Prostate gland (tissue), 2 donors: ENCODE data around the gene CSRP2. TPM values are rescaled to one million over a fixed set of nuclear protein-coding genes. Genes with fewer than 3 reads are reported as not detected.

Source experiments
- DNase-seq: peaks from one replicate; pipeline ENCODE4 v3.0.0-alpha.2; 2019; ENCODE audit warnings: low spot score
- H3K27ac ChIP-seq, 2 donors: fragments of 200-600 bp; sonication (generic); 2 replicates each; pipeline ENCODE4 v1.5.1; 2017 to 2019
- H3K27me3 ChIP-seq: fragments of 200-600 bp; sonication (generic); replicated peaks from 2 replicates; pipeline ENCODE4 v1.5.1; 2019; ENCODE audit not compliant: insufficient read depth
- H3K36me3 ChIP-seq, 2 donors: fragments of 200-600 bp; sonication (generic); 1 replicate in 1 of 2; 2 replicates in 1 of 2; pipeline versions ENCODE4 v1.5.1 to v1.8.1; 2017 to 2019
- H3K4me1 ChIP-seq: fragments of 200-600 bp; sonication (generic); replicated peaks from 2 replicates; pipeline ENCODE4 v1.5.1; 2019
- H3K4me3 ChIP-seq, 2 donors: fragments of 200-600 bp; sonication (generic); 2 replicates each; pipeline ENCODE4 v1.5.1; 2017 to 2019
- H3K9me3 ChIP-seq: fragments of 200-600 bp; sonication (generic); 2 replicates; pipeline ENCODE4 v1.5.1; 2017
- CTCF ChIP-seq, 4 experiments: fragments of 200-600 bp in 2 of 4; fragments of 450-650 bp in 2 of 4; sonication (generic) in 2 of 4; IDR thresholded peaks; 1 replicate in 3 of 4; 2 replicates in 1 of 4; pipeline ENCODE4 v1.5.1; 2016 to 2019; ENCODE audit warnings: antibody characterized with exemption in 4 of 4, mild to moderate bottlenecking in 2 of 4, moderate library complexity in 2 of 4
- POLR2A ChIP-seq: fragments of 450-650 bp; IDR thresholded peaks from one replicate; pipeline ENCODE4 v1.6.1; 2016; ENCODE audit warnings: antibody characterized with exemption, mild to moderate bottlenecking
- POLR2AphosphoS5 ChIP-seq: sonication (generic); formaldehyde crosslinking; IDR thresholded peaks from one replicate; pipeline ENCODE4 v1.6.1; 2017; ENCODE audit warnings: antibody characterized with exemption
- WGBS: methylation state at CpG from one replicate; pipeline ENCODE4 v1.1.5; 2018; 5-methylcytosine and 5-hydroxymethylcytosine counted together
- intact Hi-C: fragments of 100-400 bp; cut with DNase I; formaldehyde crosslinking; loops from one replicate; pipeline ENCODE4 v1.14.2; 2022
- total RNA-seq, 2 donors: library from RNA; depleted of rRNA; stranded (reverse); fragments of >200 nt; gene quantifications; one replicate each; pipeline ENCODE4 v1.1.0, GENCODE V29; 2016

CSRP2 gene
- total RNA-seq, 2 donors from 2014 or later = 31.0 to 98.6 TPM

- Histone ChIP-seq H3K4me3 (no peak overlapping the region), H3K27me3 (no peaks in the 10 kb centered on the region), H3K9me3 (no peaks in the 10 kb centered on the region), H3K27ac (no peak overlapping the region), H3K4me1 (no peaks in the 10 kb centered on the region), H3K36me3 (no peaks in the 10 kb centered on the region)
- intact Hi-C loops = no loop called here
- DNase-seq = no peak
- no peak for TF ChIP-seq CTCF (IDR thresholded peaks at IDR 0.05)
- no peak for TF ChIP-seq POLR2AphosphoS5
- WGBS = 80% methylated on average over 2 of the region's 2 CpGs
Measured at GRCh38 chr12:76864791-76865400, 13.9 kb downstream of the CSRP2 start.

- Histone ChIP-seq H3K27me3 (no peaks in the 10 kb centered on the region), H3K4me1 (no peaks in the 10 kb centered on the region), H3K36me3 (no peaks in the 10 kb centered on the region), H3K27ac (no peak overlapping the region), H3K9me3 (no peaks in the 10 kb centered on the region), H3K4me3 (no peak overlapping the region)
- intact Hi-C loops = no loop called here
- DNase-seq = no peak
- WGBS = 59% methylated on average over 4 of the region's 4 CpGs
- TF ChIP-seq POLR2AphosphoS5 = no peak
- TF ChIP-seq POLR2A = no peak
- TF ChIP-seq CTCF (IDR thresholded peaks at IDR 0.05) = no peak
Measured at GRCh38 chr12:76863837-76864236, 15.0 kb downstream of the CSRP2 start.

GRCh38 chr12:76863005-76863670, 15.7 kb downstream of the CSRP2 start:
- Histone ChIP-seq H3K36me3 (no peaks in the 10 kb centered on the region), H3K4me3 (no peak overlapping the region), H3K4me1 (no peaks in the 10 kb centered on the region), H3K27ac (no peak overlapping the region), H3K27me3 (no peaks in the 10 kb centered on the region), H3K9me3 (no peaks in the 10 kb centered on the region)
- TF ChIP-seq POLR2A (no peak), CTCF (IDR thresholded peaks at IDR 0.05) (no peak), POLR2AphosphoS5 (no peak)
- DNase-seq = no peak
- WGBS = 85% methylated on average over 12 of the region's 12 CpGs
- intact Hi-C loops = no loop called here

GRCh38 chr12:76860256-76860655, 18.6 kb downstream of the CSRP2 start:
- 47% methylated on average over 3 of the region's 3 CpGs for WGBS
- H3K4me3 ChIP-seq = no peak overlapping the region
- intact Hi-C loops = no loop called here
- TF ChIP-seq POLR2AphosphoS5 (no peak), CTCF (IDR thresholded peaks at IDR 0.05) (no peak), POLR2A (no peak)
- DNase-seq = no peak
- no peaks in the 10 kb centered on the region for H3K9me3 ChIP-seq
- H3K27me3 ChIP-seq = no peaks in the 10 kb centered on the region
- H3K36me3 ChIP-seq = no peaks in the 10 kb centered on the region
- no peak overlapping the region for H3K27ac ChIP-seq
- H3K4me1 ChIP-seq = no peaks in the 10 kb centered on the region

- intact Hi-C loops = no loop called here
- H3K9me3 ChIP-seq = no peaks in the 10 kb centered on the region
- H3K36me3 ChIP-seq = no peaks in the 10 kb centered on the region
- TF ChIP-seq POLR2A = no peak
- TF ChIP-seq POLR2AphosphoS5 = no peak
- TF ChIP-seq CTCF (IDR thresholded peaks at IDR 0.05) = no peak
- no peaks in the 10 kb centered on the region for H3K4me1 ChIP-seq
- no peak overlapping the region for H3K4me3 ChIP-seq
- H3K27me3 ChIP-seq = no peaks in the 10 kb centered on the region
- no peak for DNase-seq
- 69% methylated on average over 4 of the region's 4 CpGs for WGBS
- H3K27ac ChIP-seq = no peak overlapping the region
Measured at GRCh38 chr12:76859611-76860010, 19.2 kb downstream of the CSRP2 start.
